Erythroblast (primary cell): Measurements from ENCODE around the gene IMMP2L.
"Not testable (repeated sequence)": the region's sequence is repeated elsewhere in the genome, so short reads cannot be mapped to it uniquely, and the experiment has no call there.

Source experiments
- DNase-seq, 2 experiments: peaks; one replicate each; lab custom pipeline; 2025; lab: John Stamatoyannopoulos, UW
- GATA1 ChIP-seq: IDR thresholded peaks from 2 replicates; pipeline ENCODE4 v1.6.1; 2011; ENCODE audit warnings: low read depth, mild to moderate bottlenecking, control low read depth, low read length, moderate library complexity
- POLR2A ChIP-seq: IDR thresholded peaks from 2 replicates; pipeline ENCODE4 v1.6.1; 2011; ENCODE audit warnings: mild to moderate bottlenecking, low read length

The IMMP2L gene

GRCh38 chr7:110941385-110941784, 620.9 kb downstream of the IMMP2L start:
- DNase-seq = no peak
- TF ChIP-seq GATA1 = no peak
- TF ChIP-seq POLR2A = no peak

- DNase-seq = no peak
- no peak for TF ChIP-seq GATA1
- TF ChIP-seq POLR2A = no peak
Observed at GRCh38 chr7:110940756-110941155, 621.5 kb downstream of the IMMP2L start.

GRCh38 chr7:110938165-110938564, 624.1 kb downstream of the IMMP2L start:
- no peak for TF ChIP-seq GATA1
- no peak for TF ChIP-seq POLR2A

GRCh38 chr7:110936665-110937064, 625.6 kb downstream of the IMMP2L start:
- DNase-seq = not testable (repeated sequence)

More at GRCh38 chr7:110938165-110938564, 624.1 kb downstream of the IMMP2L start:
- no peak for DNase-seq

GRCh38 chr7:110929480-110930249, 632.6 kb downstream of the IMMP2L start:
- TF ChIP-seq GATA1 = no peak
- TF ChIP-seq POLR2A = no peak
- DNase-seq = no peak

GRCh38 chr7:110922906-110923305, 639.4 kb downstream of the IMMP2L start:
- TF ChIP-seq GATA1 (no peak), POLR2A (no peak)
- no peak for DNase-seq

GRCh38 chr7:110921595-110922151, 640.6 kb downstream of the IMMP2L start:
- TF ChIP-seq POLR2A (no peak), GATA1 (no peak)
- DNase-seq = no peak

GRCh38 chr7:110918949-110919548, 643.2 kb downstream of the IMMP2L start:
- no peak for TF ChIP-seq GATA1
- TF ChIP-seq POLR2A = no peak
- DNase-seq = no peak

GRCh38 chr7:110914263-110914662, 648.0 kb downstream of the IMMP2L start:
- TF ChIP-seq POLR2A (no peak), GATA1 (no peak)
- DNase-seq = no peak

- DNase-seq = no peak
- no peak for TF ChIP-seq POLR2A
- TF ChIP-seq GATA1 = no peak
Observed at GRCh38 chr7:110911632-110912031, 650.7 kb downstream of the IMMP2L start.

GRCh38 chr7:110909117-110909516, 653.2 kb downstream of the IMMP2L start:
- no peak for DNase-seq
- TF ChIP-seq GATA1 (no peak), POLR2A (no peak)

GRCh38 chr7:110905773-110906566, 656.3 kb downstream of the IMMP2L start:
- TF ChIP-seq POLR2A = no peak
- no peak for TF ChIP-seq GATA1
- DNase-seq = no peak

- no peak for TF ChIP-seq GATA1
- DNase-seq = no peak
Observed at GRCh38 chr7:110898516-110898915, 663.8 kb downstream of the IMMP2L start.

GRCh38 chr7:110897538-110897937, 664.8 kb downstream of the IMMP2L start:
- DNase-seq = no peak
- TF ChIP-seq GATA1 (no peak), POLR2A (no peak)
